WTC11 (cell line): ENCODE results near the gene NUP214. TPM values are rescaled to one million over a fixed set of nuclear protein-coding genes. Genes with fewer than 3 reads are reported as not detected.

Experiments used
- ATAC-seq: fragments of 200-7000 bp; cut with Tn5 transposase; 2 replicates; pipeline ENCODE4 v1.10.0; 2021; ENCODE audit warnings: mild to moderate bottlenecking, moderate library complexity
- CTCF ChIA-PET: fragments of 300-600 bp; sonication (Branson Sonifier 250); formaldehyde crosslinking; loops from one replicate; lab custom pipeline; 2021; ENCODE audit warnings: antibody characterized with exemption; lab: Charles Lee
- POLR2A ChIA-PET: fragments of 350-600 bp; sonication (Branson Sonifier 250); formaldehyde crosslinking; loops from one replicate; lab custom pipeline; 2021; ENCODE audit warnings: antibody characterized with exemption; lab: Charles Lee
- DNase-seq: peaks from one replicate; pipeline ENCODE4 v3.0.0; 2021; ENCODE audit warnings: low spot score
- H3K27ac Mint-ChIP-seq: 2 replicates; pipeline ENCODE4 v1.8.0; 2021; ENCODE audit warnings: mixed read lengths
- H3K27me3 Mint-ChIP-seq: 2 replicates; pipeline ENCODE4 v1.8.0; 2021; ENCODE audit warnings: low read depth, mild to moderate bottlenecking, moderate library complexity, mixed read lengths
- H3K36me3 Mint-ChIP-seq: 2 replicates; pipeline ENCODE4 v1.8.0; 2021; ENCODE audit warnings: mixed read lengths
- H3K4me1 Mint-ChIP-seq: 2 replicates; pipeline ENCODE4 v1.8.0; 2022; ENCODE audit warnings: mixed read lengths
- H3K4me3 Mint-ChIP-seq: 2 replicates; pipeline ENCODE4 v1.8.0; 2021; ENCODE audit warnings: mild to moderate bottlenecking, moderate library complexity, mixed read lengths
- H3K9me3 Mint-ChIP-seq: 2 replicates; pipeline ENCODE4 v1.8.0; 2021; ENCODE audit warnings: mixed read lengths
- ATF2 ChIP-seq: sonication (generic); formaldehyde crosslinking; IDR thresholded peaks from 2 replicates; pipeline ENCODE4 v1.8.1; 2022; ENCODE audit warnings: low read depth, missing genetic modification reagents, borderline replicate concordance
- ATF3 ChIP-seq: sonication (generic); formaldehyde crosslinking; conservative IDR thresholded peaks from 2 replicates; pipeline ENCODE4 v1.8.1; 2022; ENCODE audit warnings: mild to moderate bottlenecking, missing genetic modification reagents
- CDX4 ChIP-seq: fragments of 250-450 bp; sonication (Bioruptor Pico); IDR thresholded peaks from 2 replicates; pipeline ENCODE4 v1.9.0; 2021; ENCODE audit warnings: moderate library complexity, mild to moderate bottlenecking, inconsistent platforms, borderline replicate concordance
- E2F5 ChIP-seq: sonication (generic); formaldehyde crosslinking; IDR thresholded peaks from 2 replicates; pipeline ENCODE4 v1.8.1; 2022; ENCODE audit warnings: mild to moderate bottlenecking, moderate library complexity, missing genetic modification reagents
- ELF4 ChIP-seq: sonication (generic); formaldehyde crosslinking; IDR thresholded peaks from 2 replicates; pipeline ENCODE4 v1.8.1; 2022; ENCODE audit warnings: low read depth, mild to moderate bottlenecking, moderate library complexity, missing genetic modification reagents
- FOXK1 ChIP-seq: sonication (generic); formaldehyde crosslinking; IDR thresholded peaks from 2 replicates; pipeline ENCODE4 v1.8.0; 2022; ENCODE audit warnings: mild to moderate bottlenecking, moderate library complexity, missing genetic modification reagents
- FOXP1 ChIP-seq: sonication (generic); formaldehyde crosslinking; IDR thresholded peaks from 2 replicates; pipeline ENCODE4 v1.8.0; 2022; ENCODE audit warnings: missing genetic modification reagents, mild to moderate bottlenecking, moderate library complexity, borderline replicate concordance
- GABPB1 ChIP-seq: sonication (generic); formaldehyde crosslinking; IDR thresholded peaks from 2 replicates; pipeline ENCODE4 v1.8.1; 2023; ENCODE audit warnings: mild to moderate bottlenecking, missing genetic modification reagents
- MAX ChIP-seq: sonication (generic); formaldehyde crosslinking; IDR thresholded peaks from 2 replicates; pipeline ENCODE4 v1.8.0; 2022; ENCODE audit warnings: mild to moderate bottlenecking, missing genetic modification reagents
- NR3C1 ChIP-seq: sonication (generic); formaldehyde crosslinking; conservative IDR thresholded peaks from 2 replicates; pipeline ENCODE4 v1.8.1; 2023; ENCODE audit warnings: low read depth, mild to moderate bottlenecking, missing genetic modification reagents
- RORB ChIP-seq: fragments of 250-450 bp; sonication (Bioruptor Pico); IDR thresholded peaks from 2 replicates; pipeline ENCODE4 v1.9.0; 2021; ENCODE audit warnings: mild to moderate bottlenecking
- TCF7 ChIP-seq: sonication (generic); formaldehyde crosslinking; IDR thresholded peaks from 2 replicates; pipeline ENCODE4 v1.8.0; 2022; ENCODE audit warnings: mild to moderate bottlenecking, low read depth, missing genetic modification reagents, moderate library complexity
- USF1 ChIP-seq: sonication (generic); formaldehyde crosslinking; IDR thresholded peaks from 2 replicates; pipeline ENCODE4 v1.8.0; 2022; ENCODE audit warnings: mild to moderate bottlenecking, missing genetic modification reagents
- ZBTB21 ChIP-seq: sonication (generic); formaldehyde crosslinking; IDR thresholded peaks from 2 replicates; pipeline ENCODE4 v1.8.1; 2023; ENCODE audit warnings: mild to moderate bottlenecking, missing genetic modification reagents, borderline replicate concordance
- ZBTB43 ChIP-seq: sonication (generic); formaldehyde crosslinking; IDR thresholded peaks from 2 replicates; pipeline ENCODE4 v1.8.1; 2023; ENCODE audit warnings: mild to moderate bottlenecking, missing genetic modification reagents
- ZMAT4 ChIP-seq: fragments of 250-450 bp; sonication (Bioruptor Pico); IDR thresholded peaks from 2 replicates; pipeline ENCODE4 v1.9.0; 2021; ENCODE audit warnings: mild to moderate bottlenecking
- ZNF317 ChIP-seq: sonication (generic); formaldehyde crosslinking; IDR thresholded peaks from 2 replicates; pipeline ENCODE4 v1.8.1; 2023; ENCODE audit warnings: low read depth, mild to moderate bottlenecking, moderate library complexity, missing genetic modification reagents, borderline replicate concordance
- ZNF512 ChIP-seq: sonication (generic); formaldehyde crosslinking; IDR thresholded peaks from 2 replicates; pipeline ENCODE4 v1.8.1; 2022; ENCODE audit warnings: missing genetic modification reagents, borderline replicate concordance
- ZSCAN18 ChIP-seq: fragments of 250-450 bp; sonication (Bioruptor Pico); IDR thresholded peaks from 2 replicates; pipeline ENCODE4 v2.1.2; 2022; ENCODE audit warnings: mild to moderate bottlenecking, moderate library complexity
- total RNA-seq: library from RNA; stranded (reverse); gene quantifications from 3 replicates; pipeline ENCODE4 v1.2.3, GENCODE V29; 2021

NUP214 gene
- total RNA-seq, 1 experiment from 2014 or later: 41.8 TPM

- Mint-ChIP-seq H3K27me3 (no peaks in the 10 kb centered on the region; the same call in 1 of the 2 replicates), H3K4me1 (peaks cover 11% of the 10 kb centered on the region), H3K9me3 (peaks cover 31% of the 10 kb centered on the region), H3K4me3 (no peak overlapping the region), H3K36me3 (peaks cover 51% of the 10 kb centered on the region), H3K27ac (no peak overlapping the region)
- ChIA-PET POLR2A (no interaction called here), CTCF (interaction anchor here (1.0 to 2.9 kb wide), 3 partner anchors 10 to 136 kb away, joined by 3 to 24 read pairs (median 4); no protein-coding TSS in a partner anchor)
- ATAC-seq (no peak), DNase-seq (no peak)
- no peak for TF ChIP-seq MAX (CRISPR knock-in tag)
- no peak for TF ChIP-seq ZSCAN18 (CRISPR knock-in tag)
- TF ChIP-seq ATF2 (CRISPR knock-in tag): no peak
- TF ChIP-seq ZMAT4 (CRISPR knock-in tag): no peak
- TF ChIP-seq NR3C1 (CRISPR knock-in tag): no peak
- no peak for TF ChIP-seq ELF4 (CRISPR knock-in tag)
- no peak for TF ChIP-seq FOXK1 (CRISPR knock-in tag)
Measured at GRCh38 chr9:131214286-131214856, 89.0 kb downstream of the NUP214 start.

- DNase-seq: no peak
- no peak overlapping the region for H3K4me3 Mint-ChIP-seq
- peaks cover 15% of the 10 kb centered on the region for H3K4me1 Mint-ChIP-seq
- no peak for ATAC-seq
- H3K27me3 Mint-ChIP-seq: no peaks in the 10 kb centered on the region; the same call in 1 of the 2 replicates
- peaks cover 30% of the 10 kb centered on the region for H3K9me3 Mint-ChIP-seq
- H3K27ac Mint-ChIP-seq: no peak overlapping the region
- peaks cover 46% of the 10 kb centered on the region for H3K36me3 Mint-ChIP-seq
- TF ChIP-seq E2F5 (CRISPR knock-in tag) (no peak), ATF3 (CRISPR knock-in tag) (no peak), CDX4 (CRISPR knock-in tag) (no peak), RORB (CRISPR knock-in tag) (no peak), ZBTB43 (CRISPR knock-in tag) (no peak), GABPB1 (CRISPR knock-in tag) (no peak), FOXP1 (CRISPR knock-in tag) (no peak), ZBTB21 (CRISPR knock-in tag) (no peak), ZNF512 (CRISPR knock-in tag) (no peak), USF1 (CRISPR knock-in tag) (no peak), TCF7 (CRISPR knock-in tag) (no peak), ZNF317 (CRISPR knock-in tag) (no peak)
- ChIA-PET CTCF (interaction anchor here (1.0 to 2.9 kb wide), 3 partner anchors 10 to 135 kb away, joined by 3 to 24 read pairs (median 4); no protein-coding TSS in a partner anchor), POLR2A (no interaction called here)
Measured at GRCh38 chr9:131214876-131215275, 89.5 kb downstream of the NUP214 start.
